Effector memory CD4-positive, alpha-beta T cell (primary cell): Measurements from ENCODE around the gene CALML3.

Source experiments
- DNase-seq, 3 donors: peaks; one replicate each; pipeline ENCODE4 v3.0.0-alpha.2; 2020
- H3K27ac ChIP-seq: 2 replicates; pipeline ENCODE4 v1.7.0; 2013; ENCODE audit warnings: mild to moderate bottlenecking, low read length, moderate library complexity; ENCODE audit not compliant: insufficient read depth, poor library complexity, severe bottlenecking
- H3K27me3 ChIP-seq: replicated peaks from 2 replicates; pipeline ENCODE4 v1.7.0; 2013; ENCODE audit warnings: mild to moderate bottlenecking, low read length; ENCODE audit not compliant: insufficient read depth, control insufficient read depth, poor library complexity, severe bottlenecking
- H3K36me3 ChIP-seq: 2 replicates; pipeline ENCODE4 v1.7.0; 2013; ENCODE audit warnings: mild to moderate bottlenecking, low read length, moderate library complexity; ENCODE audit not compliant: control insufficient read depth, insufficient read depth
- H3K4me1 ChIP-seq: 2 replicates; pipeline ENCODE4 v1.7.0; 2013; ENCODE audit warnings: low read length, mild to moderate bottlenecking; ENCODE audit not compliant: control insufficient read depth, insufficient read depth, poor library complexity, severe bottlenecking
- H3K4me3 ChIP-seq: 2 replicates; pipeline ENCODE4 v1.7.0; 2013; ENCODE audit warnings: low read length, low read depth, mild to moderate bottlenecking; ENCODE audit not compliant: insufficient read depth, poor library complexity, severe bottlenecking
- H3K9me3 ChIP-seq: 2 replicates; pipeline ENCODE4 v1.7.0; 2013; ENCODE audit warnings: mild to moderate bottlenecking, low read length, moderate library complexity; ENCODE audit not compliant: control insufficient read depth

Gene CALML3

GRCh38 chr10:5570979-5571810, 46.4 kb downstream of the CALML3 start:
- H3K4me1 ChIP-seq: no peaks in the 10 kb centered on the region
- H3K27ac ChIP-seq: no peak overlapping the region
- no peak overlapping the region for H3K4me3 ChIP-seq
- no peaks in the 10 kb centered on the region for H3K27me3 ChIP-seq
- H3K36me3 ChIP-seq: no peaks in the 10 kb centered on the region
- no peaks in the 10 kb centered on the region for H3K9me3 ChIP-seq
- no peak for DNase-seq

- no peak for DNase-seq
- H3K36me3 ChIP-seq: no peaks in the 10 kb centered on the region
- no peak overlapping the region for H3K27ac ChIP-seq
- H3K9me3 ChIP-seq: no peaks in the 10 kb centered on the region
- no peaks in the 10 kb centered on the region for H3K27me3 ChIP-seq
- no peak overlapping the region for H3K4me3 ChIP-seq
- no peaks in the 10 kb centered on the region for H3K4me1 ChIP-seq
Observed at GRCh38 chr10:5571826-5572225, 47.1 kb downstream of the CALML3 start.

- Histone ChIP-seq H3K4me3 (no peak overlapping the region), H3K4me1 (no peaks in the 10 kb centered on the region), H3K36me3 (no peaks in the 10 kb centered on the region), H3K27ac (no peak overlapping the region), H3K27me3 (no peaks in the 10 kb centered on the region), H3K9me3 (no peaks in the 10 kb centered on the region)
- DNase-seq: no peak
Observed at GRCh38 chr10:5573319-5573950, 48.7 kb downstream of the CALML3 start.

GRCh38 chr10:5573968-5574641, 49.3 kb downstream of the CALML3 start:
- H3K4me1 ChIP-seq: no peaks in the 10 kb centered on the region
- H3K9me3 ChIP-seq: no peaks in the 10 kb centered on the region
- H3K27me3 ChIP-seq: no peaks in the 10 kb centered on the region
- DNase-seq: no peak
- H3K27ac ChIP-seq: no peak overlapping the region
- no peak overlapping the region for H3K4me3 ChIP-seq
- H3K36me3 ChIP-seq: no peaks in the 10 kb centered on the region

- Histone ChIP-seq H3K27me3 (no peaks in the 10 kb centered on the region), H3K4me1 (no peaks in the 10 kb centered on the region), H3K9me3 (no peaks in the 10 kb centered on the region), H3K27ac (no peak overlapping the region), H3K36me3 (no peaks in the 10 kb centered on the region), H3K4me3 (no peak overlapping the region)
- DNase-seq: no peak
Observed at GRCh38 chr10:5574642-5575131, 49.9 kb downstream of the CALML3 start.

GRCh38 chr10:5575144-5575481, 50.4 kb downstream of the CALML3 start:
- H3K27me3 ChIP-seq: no peaks in the 10 kb centered on the region
- H3K27ac ChIP-seq: no peak overlapping the region
- H3K4me3 ChIP-seq: no peak overlapping the region
- H3K4me1 ChIP-seq: no peaks in the 10 kb centered on the region
- DNase-seq: no peak
- H3K9me3 ChIP-seq: no peaks in the 10 kb centered on the region
- H3K36me3 ChIP-seq: no peaks in the 10 kb centered on the region

GRCh38 chr10:5575482-5576153, 50.9 kb downstream of the CALML3 start:
- Histone ChIP-seq H3K27ac (no peak overlapping the region), H3K36me3 (no peaks in the 10 kb centered on the region), H3K4me3 (no peak overlapping the region), H3K27me3 (no peaks in the 10 kb centered on the region), H3K4me1 (no peaks in the 10 kb centered on the region), H3K9me3 (no peaks in the 10 kb centered on the region)
- no peak for DNase-seq

- Histone ChIP-seq H3K27me3 (no peaks in the 10 kb centered on the region), H3K36me3 (no peaks in the 10 kb centered on the region), H3K27ac (no peak overlapping the region), H3K4me3 (no peak overlapping the region), H3K9me3 (no peaks in the 10 kb centered on the region), H3K4me1 (no peaks in the 10 kb centered on the region)
- no peak for DNase-seq
Observed at GRCh38 chr10:5576154-5576748, 51.5 kb downstream of the CALML3 start.
